HEK293T (cell line): ENCODE measurements around the gene PDIA5.

ENCODE experiments used
- BHLHE40 ChIP-seq: fragments of 450-650 bp; IDR thresholded peaks from 2 replicates; pipeline ENCODE4 v1.6.1; 2016; ENCODE audit warnings: mild to moderate bottlenecking, moderate library complexity, borderline replicate concordance
- ELF4 ChIP-seq: fragments of 450-650 bp; IDR thresholded peaks from 2 replicates; pipeline ENCODE4 v1.6.1; 2017; ENCODE audit warnings: antibody characterized with exemption
- FOXA1 ChIP-seq: fragments of 450-650 bp; IDR thresholded peaks from 2 replicates; pipeline ENCODE4 v1.6.1; 2016; ENCODE audit warnings: mild to moderate bottlenecking
- FOXM1 ChIP-seq: fragments of 450-650 bp; IDR thresholded peaks from 2 replicates; pipeline ENCODE4 v1.6.1; 2017; ENCODE audit warnings: mild to moderate bottlenecking, borderline replicate concordance
- HDGF ChIP-seq: fragments of 450-650 bp; IDR thresholded peaks from 2 replicates; pipeline ENCODE4 v1.6.1; 2017; ENCODE audit warnings: antibody characterized with exemption, borderline replicate concordance
- L3MBTL2 ChIP-seq: fragments of 450-650 bp; conservative IDR thresholded peaks from 2 replicates; pipeline ENCODE4 v1.6.1; 2016; ENCODE audit warnings: mild to moderate bottlenecking
- LEF1 ChIP-seq: fragments of 450-650 bp; IDR thresholded peaks from 2 replicates; pipeline ENCODE4 v1.6.1; 2017; ENCODE audit warnings: mild to moderate bottlenecking, borderline replicate concordance
- PKNOX1 ChIP-seq: fragments of 450-650 bp; IDR thresholded peaks from 2 replicates; pipeline ENCODE4 v1.6.1; 2016
- SP1 ChIP-seq: fragments of 450-650 bp; IDR thresholded peaks from 2 replicates; pipeline ENCODE4 v1.6.1; 2017
- SUZ12 ChIP-seq: fragments of 450-650 bp; IDR thresholded peaks from 2 replicates; pipeline ENCODE4 v1.6.1; 2016; ENCODE audit warnings: mild to moderate bottlenecking
- TARDBP ChIP-seq: fragments of 450-650 bp; IDR thresholded peaks from 2 replicates; pipeline ENCODE4 v1.6.1; 2016

GRCh38 chr3:123120573-123120972 lies 53.7 kb downstream of the PDIA5 start:
- TF ChIP-seq LEF1 (no peak), ELF4 (no peak), L3MBTL2 (no peak), FOXA1 (no peak), SP1 (no peak), FOXM1 (no peak), TARDBP (no peak), BHLHE40 (no peak), HDGF (no peak), PKNOX1 (no peak), SUZ12 (no peak)
